OCI-LY7 (cell line): ENCODE measurements around the gene SLC6A6.

Source experiments
- CTCF ChIP-seq: fragments of 200-600 bp; sonication (generic); conservative IDR thresholded peaks from 2 replicates; pipeline ENCODE4 v1.5.1; 2014; ENCODE audit warnings: mild to moderate bottlenecking, antibody characterized with exemption, low read length, moderate library complexity, mixed read lengths
- EZH2phosphoT487 ChIP-seq: fragments of 200-600 bp; sonication (generic); IDR thresholded peaks from 2 replicates; pipeline ENCODE4 v1.6.1; 2018; ENCODE audit warnings: low read depth, borderline replicate concordance, mild to moderate bottlenecking, mixed run types, antibody characterized with exemption, low read length, moderate library complexity, mixed read lengths

GRCh38 chr3:14481646-14482036, 79.2 kb downstream of the SLC6A6 start:
- no peak for TF ChIP-seq CTCF
- TF ChIP-seq EZH2phosphoT487: no peak
